Neutrophil (primary cell): ENCODE measurements around the gene CYB561.

Experiments
- H3K27ac ChIP-seq: fragments of 200-600 bp; sonication (generic); 2 replicates; pipeline ENCODE4 v1.5.1; 2016; ENCODE audit warnings: mild to moderate bottlenecking, moderate library complexity
- H3K27me3 ChIP-seq: fragments of 200-600 bp; sonication (generic); 2 replicates; pipeline ENCODE4 v1.6.0; 2016; ENCODE audit warnings: mild to moderate bottlenecking
- H3K36me3 ChIP-seq: fragments of 200-600 bp; sonication (generic); 2 replicates; pipeline ENCODE4 v1.5.1; 2017
- H3K4me1 ChIP-seq, 2 experiments: fragments of 200-600 bp in 1 of 2; sonication (generic) in 1 of 2; 1 replicate in 1 of 2; 2 replicates in 1 of 2; pipeline versions ENCODE4 v1.5.1 to v1.6.1; 2013 to 2016; ENCODE audit warnings: low read depth in 1 of 2, low read length in 1 of 2, mild to moderate bottlenecking in 1 of 2, moderate library complexity in 1 of 2; ENCODE audit not compliant: control insufficient read depth in 1 of 2, insufficient read depth in 1 of 2
- H3K4me3 ChIP-seq, 2 experiments: fragments of 200-600 bp in 1 of 2; sonication (generic) in 1 of 2; 1 replicate in 1 of 2; 2 replicates in 1 of 2; pipeline ENCODE4 v1.5.1; 2013 to 2016; ENCODE audit warnings: low read depth in 1 of 2, low read length in 1 of 2, mild to moderate bottlenecking in 1 of 2, moderate library complexity in 1 of 2
- H3K9me3 ChIP-seq: fragments of 200-600 bp; sonication (generic); 2 replicates; pipeline ENCODE4 v1.5.1; 2016
- TF ChIP-seq, protein P1 (sequence below): fragments of 200-600 bp; sonication (generic); IDR thresholded peaks from 2 replicates; pipeline ENCODE4 v1.5.1; 2016; ENCODE audit warnings: antibody characterized with exemption

CYB561 gene

DNA sequence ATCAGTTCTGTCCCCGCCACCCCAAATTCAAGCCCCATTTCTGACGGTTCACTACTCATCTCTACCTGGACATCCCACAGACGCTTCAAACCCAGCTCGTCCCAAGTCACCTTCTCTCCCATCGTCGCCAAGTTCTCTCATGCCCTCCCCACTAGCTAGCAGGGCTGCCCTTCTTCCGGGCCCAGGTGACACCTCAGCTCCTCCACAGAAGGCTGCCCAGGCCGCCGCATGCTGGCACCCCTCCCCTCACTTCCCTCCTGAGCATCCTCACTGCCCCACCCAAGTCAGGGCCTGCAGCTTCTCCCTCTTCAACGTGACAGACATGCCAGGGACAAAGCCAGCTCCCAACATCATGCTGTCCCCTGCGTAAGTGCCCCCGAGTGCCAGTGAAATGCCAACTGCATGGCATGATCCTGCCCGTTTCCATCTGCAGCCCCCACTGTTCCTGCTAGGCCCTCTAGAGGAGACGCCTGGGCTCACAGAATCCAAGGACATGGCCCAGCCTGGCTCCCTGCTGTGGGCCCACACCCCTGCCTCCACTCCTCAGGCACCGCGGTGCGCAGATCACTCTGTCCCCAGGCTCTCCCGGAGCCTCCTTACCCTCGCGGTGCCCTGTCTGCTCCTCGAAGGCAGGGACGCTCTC lies 5.9 kb downstream of the CYB561 start:
- no peak overlapping the region for H3K4me3 ChIP-seq
- no peaks in the 10 kb centered on the region for H3K9me3 ChIP-seq
- H3K4me1 ChIP-seq = peaks cover 0 to 8% of the 10 kb centered on the region in 2 experiments
- H3K27ac ChIP-seq = peak overlapping the region; percentile 71
- H3K27me3 ChIP-seq = peaks cover 73% of the 10 kb centered on the region
- H3K36me3 ChIP-seq = no peaks in the 10 kb centered on the region
- TF ChIP-seq, protein P1, sequence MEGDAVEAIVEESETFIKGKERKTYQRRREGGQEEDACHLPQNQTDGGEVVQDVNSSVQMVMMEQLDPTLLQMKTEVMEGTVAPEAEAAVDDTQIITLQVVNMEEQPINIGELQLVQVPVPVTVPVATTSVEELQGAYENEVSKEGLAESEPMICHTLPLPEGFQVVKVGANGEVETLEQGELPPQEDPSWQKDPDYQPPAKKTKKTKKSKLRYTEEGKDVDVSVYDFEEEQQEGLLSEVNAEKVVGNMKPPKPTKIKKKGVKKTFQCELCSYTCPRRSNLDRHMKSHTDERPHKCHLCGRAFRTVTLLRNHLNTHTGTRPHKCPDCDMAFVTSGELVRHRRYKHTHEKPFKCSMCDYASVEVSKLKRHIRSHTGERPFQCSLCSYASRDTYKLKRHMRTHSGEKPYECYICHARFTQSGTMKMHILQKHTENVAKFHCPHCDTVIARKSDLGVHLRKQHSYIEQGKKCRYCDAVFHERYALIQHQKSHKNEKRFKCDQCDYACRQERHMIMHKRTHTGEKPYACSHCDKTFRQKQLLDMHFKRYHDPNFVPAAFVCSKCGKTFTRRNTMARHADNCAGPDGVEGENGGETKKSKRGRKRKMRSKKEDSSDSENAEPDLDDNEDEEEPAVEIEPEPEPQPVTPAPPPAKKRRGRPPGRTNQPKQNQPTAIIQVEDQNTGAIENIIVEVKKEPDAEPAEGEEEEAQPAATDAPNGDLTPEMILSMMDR = no peak

- Histone ChIP-seq H3K9me3 (no peaks in the 10 kb centered on the region), H3K27me3 (peaks cover 73% of the 10 kb centered on the region), H3K36me3 (no peaks in the 10 kb centered on the region), H3K4me3 (no peak overlapping the region), H3K4me1 (peaks cover 2 to 13% of the 10 kb centered on the region in 2 experiments), H3K27ac (peak overlapping the region; percentile 71)
- TF ChIP-seq, protein P1 = no peak
These were observed 6.4 kb downstream of the CYB561 start for GRCh38 chr17:63439687-63440086.

DNA sequence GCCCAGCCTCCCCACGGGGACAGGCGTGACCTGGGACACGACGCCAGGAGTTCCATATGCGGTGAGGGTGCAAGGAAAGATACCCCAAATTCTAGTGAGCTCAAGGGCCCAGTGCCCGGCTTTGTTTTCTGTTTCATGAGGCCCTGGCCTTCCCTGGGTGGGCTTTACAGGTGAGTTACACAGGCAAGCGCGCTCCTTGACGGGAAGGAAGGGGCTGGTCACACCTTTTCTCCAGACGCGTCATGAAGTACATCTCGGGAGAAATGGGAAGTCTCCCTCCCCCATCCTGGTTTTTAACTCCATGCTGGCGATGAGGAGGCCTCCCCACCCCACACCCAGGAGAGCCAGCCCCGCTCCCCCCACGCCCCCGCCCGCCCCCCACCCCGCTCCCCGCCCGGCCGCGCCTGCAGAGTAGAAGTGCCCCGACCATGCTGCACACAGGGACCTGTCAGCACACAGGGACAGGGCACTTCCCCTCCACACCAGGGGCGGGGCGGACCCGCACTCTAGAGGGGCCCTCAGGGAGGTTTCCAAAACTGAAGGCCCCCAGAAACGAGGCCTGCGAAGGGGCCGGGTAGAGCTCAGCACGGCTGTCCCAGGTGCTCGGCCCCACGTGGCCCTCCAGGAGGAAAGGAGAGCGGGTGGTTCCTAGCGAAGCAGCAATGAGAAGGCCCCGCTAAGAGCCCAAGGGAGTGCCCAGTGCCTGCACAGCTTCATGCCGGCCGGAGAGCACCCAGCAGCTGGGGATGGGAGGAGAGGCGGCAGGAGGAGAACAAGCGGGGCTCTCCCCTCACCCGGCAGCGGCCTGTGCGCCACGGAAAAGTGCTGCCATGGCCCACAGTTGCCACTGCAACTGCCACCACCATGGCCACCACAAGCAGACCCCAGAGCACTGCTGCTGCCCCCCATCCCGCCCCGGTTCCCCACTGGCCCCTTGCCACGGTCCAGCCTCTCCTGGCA lies 7.7 kb downstream of the CYB561 start:
- H3K27ac ChIP-seq = no peak overlapping the region
- TF ChIP-seq, protein P1 = no peak
- H3K27me3 ChIP-seq = peaks cover 73% of the 10 kb centered on the region
- no peaks in the 10 kb centered on the region for H3K36me3 ChIP-seq
- no peaks in the 10 kb centered on the region for H3K9me3 ChIP-seq
- no peak overlapping the region for H3K4me3 ChIP-seq
- H3K4me1 ChIP-seq = peaks cover 2 to 13% of the 10 kb centered on the region in 2 experiments

DNA sequence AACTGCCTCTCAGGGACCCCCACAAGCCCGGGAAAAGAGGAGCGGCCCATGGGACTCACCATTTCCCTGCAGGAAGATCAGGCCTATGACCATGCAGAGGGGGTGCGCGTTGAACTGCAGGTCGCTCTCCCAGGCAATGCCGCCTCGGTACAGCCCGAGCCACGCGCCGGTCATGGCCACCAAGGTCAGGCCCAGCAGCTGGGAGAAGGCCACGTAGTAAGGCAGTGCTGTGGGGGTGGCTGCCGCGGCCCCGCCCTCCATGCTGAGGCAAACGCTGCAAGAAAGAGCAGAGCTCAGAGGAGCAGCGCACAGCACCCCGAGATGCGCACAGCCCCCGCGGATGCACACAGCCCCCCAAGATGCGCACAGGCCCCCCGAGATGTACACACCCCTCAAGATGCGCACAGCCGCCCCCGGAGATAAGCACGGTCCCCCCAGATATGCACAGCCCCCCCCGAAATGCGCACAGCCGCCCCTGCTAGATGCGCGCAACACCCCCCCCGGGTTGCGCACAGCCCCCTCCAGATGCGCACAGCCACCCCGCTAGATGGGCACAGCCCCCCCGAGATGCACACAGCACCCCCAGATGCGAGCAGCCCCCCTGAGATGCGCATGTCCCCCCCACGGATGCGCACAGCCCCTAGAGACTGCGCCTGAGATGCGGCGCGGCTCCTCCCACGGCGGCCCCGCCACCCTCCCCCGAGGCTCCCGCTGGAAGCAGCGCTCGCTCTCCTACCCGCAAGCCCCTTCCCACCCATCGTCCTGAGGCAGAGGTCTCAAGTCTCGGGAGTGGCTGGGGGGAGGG lies 8.6 kb downstream of the CYB561 start:
- Histone ChIP-seq H3K4me1 (peaks cover 2 to 13% of the 10 kb centered on the region in 2 experiments), H3K27ac (no peak overlapping the region), H3K9me3 (no peaks in the 10 kb centered on the region), H3K27me3 (peaks cover 75% of the 10 kb centered on the region), H3K36me3 (no peaks in the 10 kb centered on the region), H3K4me3 (no peak overlapping the region)
- TF ChIP-seq, protein P1 = no peak

DNA sequence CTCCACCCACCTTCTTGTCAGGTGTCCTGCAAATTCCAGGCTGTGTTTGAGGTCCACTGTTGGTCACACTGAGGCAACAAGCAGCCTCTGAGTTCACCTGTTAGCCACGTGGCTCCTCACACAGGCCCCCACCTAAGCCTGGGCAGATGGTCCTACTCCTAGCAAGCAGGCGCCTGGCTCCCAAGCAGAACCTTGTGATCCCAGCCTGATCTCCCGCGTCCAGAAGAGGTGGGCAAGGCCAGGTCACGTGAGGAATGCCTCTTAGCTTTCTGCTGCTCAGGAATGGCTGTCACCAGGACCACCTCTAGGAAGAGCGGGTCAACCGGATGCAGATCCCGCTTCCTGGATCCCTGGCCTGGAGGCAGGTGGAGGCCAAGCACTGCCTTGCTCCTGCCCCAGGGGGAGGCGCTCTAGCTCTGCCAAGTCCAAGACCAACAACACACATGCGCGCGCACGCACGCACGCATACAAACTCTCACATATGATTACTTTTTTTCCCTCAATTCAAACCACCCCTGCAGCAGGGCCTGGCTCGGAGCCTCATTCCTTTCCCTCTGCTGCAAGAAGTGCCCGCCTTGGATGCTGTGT lies 9.5 kb downstream of the CYB561 start:
- H3K27ac ChIP-seq = no peak overlapping the region
- H3K36me3 ChIP-seq = no peaks in the 10 kb centered on the region
- no peaks in the 10 kb centered on the region for H3K9me3 ChIP-seq
- H3K4me1 ChIP-seq = peaks cover 2 to 13% of the 10 kb centered on the region in 2 experiments
- no peak overlapping the region for H3K4me3 ChIP-seq
- TF ChIP-seq, protein P1 = no peak
- peaks cover 82% of the 10 kb centered on the region for H3K27me3 ChIP-seq
